NCI-H2227 treated with DMSO at 0.1 percent for 48 hours (cell line): ENCODE results near the gene MAP4K2.
"Not testable (repeated sequence)": the region's sequence is repeated elsewhere in the genome, so short reads cannot be mapped to it uniquely, and the experiment has no call there.

ENCODE experiments used
- DNase-seq: peaks from one replicate; lab custom pipeline; 2025; lab: John Stamatoyannopoulos, UW

Gene MAP4K2

DNA sequence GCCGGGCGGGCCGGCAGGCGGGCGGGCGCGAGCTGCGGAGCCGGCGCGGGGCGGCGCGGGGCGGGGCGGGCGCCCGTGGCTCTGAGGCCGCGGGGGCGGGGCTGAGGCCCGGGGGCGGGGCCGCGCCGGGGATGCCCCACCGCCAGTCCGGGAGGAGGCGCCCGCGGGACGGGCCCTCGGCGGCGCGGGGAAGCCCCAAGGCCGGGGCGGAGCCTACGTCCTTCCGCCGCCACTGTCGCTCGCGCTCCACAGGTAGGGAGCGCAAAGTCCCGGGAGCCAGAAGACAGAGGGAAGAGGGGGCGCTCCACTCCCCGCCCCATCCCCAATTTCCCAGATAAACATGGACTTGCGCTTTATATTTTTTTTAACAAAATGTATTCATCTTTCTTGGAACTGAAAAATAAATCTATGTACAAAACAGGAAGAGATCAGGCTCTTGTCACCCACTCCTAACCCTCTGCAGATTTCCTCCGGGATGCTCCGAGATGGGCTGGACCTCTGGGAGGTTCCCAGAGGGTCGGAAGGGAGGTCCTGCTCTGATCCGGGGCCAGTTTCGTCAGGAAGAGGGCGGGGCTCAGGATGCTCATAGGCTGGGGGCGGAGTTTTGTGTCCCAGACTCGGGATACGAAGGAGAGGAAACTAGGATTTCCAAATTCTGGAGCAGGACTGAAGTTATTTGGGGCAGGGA lies at the start of gene MAP4K2:
MAP4K2 (minus strand) TSS at position 57 of the 688 bp plus-strand sequence. CDS start 65 bp downstream, outside the sequence.
- DNase-seq = peak; percentile 88

DNA sequence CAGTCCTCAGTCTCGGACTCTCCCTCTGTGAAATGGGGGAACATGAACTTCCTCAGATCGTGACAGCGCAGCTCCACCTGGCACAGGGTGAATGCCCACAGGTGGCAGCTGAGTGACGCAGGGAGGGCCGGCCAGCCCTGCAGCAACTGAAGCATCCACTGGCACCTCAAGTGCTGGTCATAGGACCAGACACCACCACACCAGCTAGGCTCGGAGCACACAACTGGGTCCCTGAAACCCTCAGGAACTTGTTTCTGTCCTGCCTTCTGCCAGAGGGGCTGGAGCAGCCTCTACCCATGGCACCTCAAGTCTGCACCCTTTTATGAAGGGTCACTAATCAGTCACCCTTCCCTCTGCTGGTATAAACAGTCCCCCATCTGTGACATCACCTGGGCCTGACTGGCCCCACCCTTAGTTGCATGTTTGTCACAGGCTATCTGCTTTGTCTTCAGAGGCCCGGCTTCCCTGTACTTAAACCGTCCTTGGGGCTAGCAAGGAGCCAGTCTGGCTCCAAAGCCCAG lies 48.9 kb upstream of the MAP4K2 start:
- no peak for DNase-seq

DNA sequence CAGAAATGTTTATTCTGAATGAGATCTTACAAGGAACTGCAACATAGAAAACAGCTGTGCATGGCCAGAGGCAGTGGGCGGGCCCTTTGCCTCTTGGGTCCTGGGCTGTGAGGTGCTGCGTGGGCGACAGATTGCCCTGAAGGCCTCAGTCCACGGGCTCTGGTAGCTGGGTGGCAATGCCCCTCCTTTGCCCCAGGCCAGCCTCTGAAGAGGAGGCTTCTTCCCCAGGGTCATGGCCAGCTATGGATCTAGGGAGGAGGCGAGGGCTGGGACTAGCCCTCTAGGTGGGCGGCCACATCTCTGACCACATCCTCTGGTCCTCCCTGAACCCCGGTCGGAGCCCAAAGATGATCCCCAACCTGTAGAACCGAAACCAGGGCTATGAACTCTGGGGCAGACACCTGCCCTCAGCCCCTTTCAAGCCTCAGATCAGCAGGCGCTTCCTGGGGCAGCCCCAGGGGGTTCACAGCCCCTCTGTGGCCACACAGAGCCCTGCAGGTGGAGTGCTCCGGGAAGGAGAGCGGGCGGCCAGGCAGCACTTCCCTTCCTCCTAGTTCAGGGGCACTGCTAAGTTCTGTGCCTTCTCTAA lies 48.1 kb upstream of the MAP4K2 start:
- DNase-seq = no peak

DNA sequence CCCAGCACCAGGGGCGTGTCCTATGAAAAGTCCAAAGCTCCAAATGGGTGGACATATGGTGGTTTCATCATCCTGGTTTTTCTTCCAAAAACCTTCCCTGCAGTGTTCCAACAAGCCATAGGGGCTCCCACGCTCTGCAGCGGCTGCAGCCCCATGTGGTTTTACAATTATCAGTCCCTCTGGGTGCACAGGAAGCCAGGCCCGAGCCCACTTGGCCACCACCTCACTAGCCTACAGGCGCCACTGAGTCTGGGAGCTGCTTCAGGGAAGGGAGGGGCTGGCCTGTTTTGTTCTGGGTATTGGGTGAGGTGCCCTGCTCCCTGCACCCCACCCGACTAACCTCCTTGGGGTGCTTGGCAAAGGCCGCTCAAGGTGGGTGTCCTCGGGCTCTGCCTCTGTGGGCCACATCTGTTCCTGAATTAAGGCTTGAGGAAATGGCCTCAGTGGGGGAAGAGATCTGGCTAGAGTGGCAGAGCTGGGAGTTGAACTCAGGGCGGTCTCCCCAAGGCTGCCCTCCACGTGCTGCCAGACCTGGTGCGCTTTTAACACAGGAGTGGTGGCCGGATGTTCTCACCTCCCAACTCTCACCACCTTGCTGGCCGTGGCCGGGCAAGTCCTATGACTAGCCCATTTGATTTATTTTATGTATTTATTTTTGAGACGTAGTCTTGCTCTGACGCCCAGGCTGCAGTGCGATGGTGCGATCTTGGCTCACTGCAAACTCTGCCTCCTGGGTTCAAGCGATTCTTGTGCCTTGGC lies 46.8 kb upstream of the MAP4K2 start:
- no peak for DNase-seq

DNA sequence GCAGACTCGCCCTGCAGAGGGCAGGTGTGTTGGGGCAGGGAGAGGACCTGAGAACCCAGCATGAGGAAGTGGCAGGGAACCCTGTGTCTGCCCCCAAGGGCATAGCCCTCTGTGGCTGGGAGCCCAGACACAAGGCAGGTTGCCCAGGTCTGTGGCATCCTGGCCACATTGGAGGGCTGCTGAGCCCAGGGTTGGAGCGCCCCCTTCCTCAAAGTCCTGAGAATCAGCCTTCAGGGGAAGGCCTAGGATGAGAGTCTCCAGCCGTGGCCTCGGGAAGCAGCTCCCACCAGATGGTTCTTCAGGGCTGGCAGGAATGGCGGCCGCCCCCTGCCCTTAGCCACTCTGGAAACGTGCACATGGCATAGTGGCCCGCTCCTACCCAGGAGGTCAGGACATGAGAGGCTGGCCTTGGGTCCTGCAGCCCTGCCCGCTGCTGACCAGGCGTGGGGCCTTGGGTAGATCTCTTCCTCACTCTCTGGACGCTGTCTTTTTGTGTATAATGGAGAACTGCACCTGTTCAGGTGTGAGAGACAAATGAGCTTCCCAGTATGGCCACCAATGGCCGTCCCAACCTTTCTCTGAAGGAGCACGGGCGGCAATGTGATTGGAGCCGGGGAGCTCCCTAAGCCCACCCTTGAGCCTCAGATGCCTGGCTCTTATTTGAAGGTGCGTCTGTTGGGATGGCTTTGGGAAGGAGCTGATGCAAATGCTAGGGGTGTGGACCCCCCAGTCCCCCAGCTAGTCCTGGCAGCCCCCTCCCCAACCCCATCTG lies 46.0 kb upstream of the MAP4K2 start:
- no peak for DNase-seq

DNA sequence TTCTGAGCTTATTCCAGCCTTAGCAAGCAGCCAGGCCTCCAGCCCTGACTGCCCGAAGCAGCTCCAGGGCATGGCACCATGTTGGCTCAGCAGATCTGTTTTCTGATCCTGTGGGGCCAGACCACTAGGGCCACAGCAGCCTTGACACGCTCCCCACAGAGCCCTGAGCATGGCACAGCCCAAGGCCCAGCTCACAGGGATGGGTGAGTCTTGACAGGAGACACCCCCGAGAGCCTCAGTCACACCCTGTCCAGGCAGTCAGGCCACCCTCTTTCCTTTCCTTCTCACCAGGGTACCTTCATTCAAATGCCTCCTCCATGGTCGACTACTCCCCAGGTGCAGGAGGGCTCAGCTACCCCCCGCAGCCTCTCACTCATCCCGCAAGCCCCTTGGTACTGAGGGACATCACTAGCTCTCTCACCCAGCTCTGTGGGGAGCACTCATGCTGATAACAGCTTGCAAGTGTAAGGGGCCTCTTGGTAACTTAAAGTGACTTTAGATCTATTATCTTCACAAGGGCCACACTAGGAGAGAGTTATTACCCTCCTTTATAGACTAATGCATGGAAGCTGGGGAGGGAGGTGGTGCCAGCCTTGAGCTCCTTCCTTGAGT lies 45.3 kb upstream of the MAP4K2 start:
- DNase-seq = no peak

DNA sequence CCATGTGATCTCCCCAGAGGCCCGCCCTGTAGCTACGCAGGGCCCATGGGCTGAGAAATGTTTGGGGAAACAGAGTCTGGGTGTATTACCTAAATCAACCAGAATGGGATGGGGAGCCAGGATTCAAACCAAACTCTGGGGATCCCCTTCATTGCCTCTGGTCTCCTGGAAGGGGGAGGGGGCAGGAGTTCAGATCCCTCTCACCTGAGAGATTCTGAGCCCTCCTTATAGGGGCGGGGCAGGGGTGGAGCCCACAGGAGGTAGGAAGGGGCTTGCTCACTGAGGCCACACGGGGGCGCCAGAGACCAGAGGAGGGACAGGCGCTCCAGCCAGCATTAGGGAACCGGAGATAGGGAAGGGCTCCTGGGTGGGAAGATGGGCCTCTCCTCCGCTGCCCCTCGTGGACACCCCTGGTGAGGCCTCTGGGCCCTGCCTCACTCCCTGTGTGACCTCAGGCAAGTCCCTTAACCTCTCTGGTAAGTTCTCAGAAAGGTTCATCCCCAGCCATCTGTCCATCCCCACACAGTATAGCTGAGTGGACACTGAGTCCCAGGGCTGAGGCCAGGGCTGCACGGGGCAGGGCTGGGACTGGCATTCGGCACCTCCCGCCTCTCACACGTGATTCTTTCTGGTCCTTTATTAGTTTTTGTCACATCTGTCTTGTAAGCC lies 44.1 kb upstream of the MAP4K2 start:
- DNase-seq = peak; percentile 85

DNA sequence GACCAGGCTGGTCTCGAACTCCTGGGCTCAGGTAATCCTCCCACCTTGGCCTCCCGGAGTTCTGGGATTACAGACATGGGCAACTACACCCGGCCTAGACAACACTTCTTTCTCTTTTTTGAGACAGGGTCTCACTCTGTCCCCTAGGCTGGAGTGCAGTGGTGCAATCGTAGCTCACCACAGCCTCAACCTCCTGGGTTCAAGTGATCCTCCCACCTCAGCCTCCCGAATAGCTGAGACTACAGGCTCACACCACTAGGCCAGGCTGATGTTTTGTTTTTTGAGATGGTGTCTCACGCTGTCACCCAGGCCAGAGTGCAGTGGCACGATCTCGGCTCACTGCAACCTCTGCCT lies 42.7 kb upstream of the MAP4K2 start:
- not testable (repeated sequence) for DNase-seq

DNA sequence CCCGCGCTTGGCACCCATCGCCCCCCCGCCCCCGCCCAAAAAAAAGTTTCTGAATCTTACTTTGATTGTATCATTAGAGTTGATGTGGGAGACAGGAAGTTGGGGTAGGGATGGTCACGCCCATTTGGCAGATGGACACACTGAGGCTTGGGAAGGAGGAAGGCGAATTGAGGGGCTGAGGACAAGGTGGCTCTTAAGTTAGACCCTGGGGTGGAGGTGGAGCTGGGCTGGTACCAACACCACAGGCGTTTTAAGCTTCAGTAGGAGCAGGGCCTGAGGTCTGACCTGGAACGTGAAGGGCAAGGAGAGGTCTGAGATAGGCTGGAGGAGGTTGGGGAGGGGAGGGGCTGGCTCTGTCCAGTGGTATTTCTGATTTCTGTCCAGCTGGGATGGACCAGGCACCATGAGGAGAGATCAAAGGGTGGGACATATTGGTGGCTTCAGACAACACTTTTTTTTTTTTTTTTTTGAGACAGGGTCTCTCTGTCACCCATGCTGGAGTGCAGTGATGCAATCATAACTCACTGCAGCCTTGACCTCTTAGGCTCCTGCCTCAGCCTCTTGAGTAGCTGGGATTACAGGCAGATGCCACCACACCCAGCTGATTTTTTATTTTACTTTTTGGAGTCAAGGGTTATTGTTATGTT lies 42.2 kb upstream of the MAP4K2 start:
- DNase-seq = no peak

DNA sequence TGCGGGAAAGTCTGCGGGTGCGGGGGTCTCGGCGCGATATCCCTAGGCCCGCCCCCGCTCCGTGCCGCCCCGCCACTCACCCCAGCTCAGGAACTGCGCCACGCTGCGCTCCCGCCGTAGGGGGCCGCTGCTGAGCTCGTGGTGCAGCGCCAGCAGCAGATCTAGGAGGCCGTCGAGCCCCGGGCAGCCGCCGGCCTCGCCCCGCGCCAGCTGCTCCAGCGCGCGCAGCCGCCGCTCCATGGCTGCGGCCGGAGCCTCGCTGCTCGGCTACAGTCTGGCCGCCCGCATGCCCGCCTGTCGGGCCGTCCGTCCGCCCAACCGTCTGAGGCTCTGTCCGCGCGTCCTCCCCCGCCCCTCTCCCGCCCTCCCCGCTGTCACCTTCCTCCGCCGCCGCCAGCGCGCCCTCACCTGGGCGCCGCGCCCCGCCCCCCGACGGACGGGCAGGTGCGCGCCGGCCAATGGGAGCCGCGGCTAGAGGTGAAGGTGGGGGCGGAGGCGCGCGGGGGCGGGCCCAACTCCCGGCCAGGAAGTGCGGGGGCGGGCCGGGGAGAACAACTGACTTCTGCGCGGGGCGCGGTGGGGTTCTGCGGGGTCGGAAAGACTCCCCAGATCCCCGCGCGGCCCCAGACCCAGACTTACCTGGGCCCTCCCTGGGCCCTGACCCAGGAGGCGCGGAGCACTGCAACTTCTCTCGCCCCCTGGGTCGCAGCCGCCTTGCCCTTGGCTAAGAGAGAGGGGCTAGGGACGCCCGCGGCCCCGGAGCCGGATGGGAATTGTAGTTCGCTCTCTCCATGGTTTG lies 41.5 kb upstream of the MAP4K2 start, which contains the start of gene CDC42BPG:
CDC42BPG (minus strand) TSS at position 324 of the 799 bp plus-strand sequence; CDS start at position 240, 84 bp downstream.
- DNase-seq = peak; percentile 28

DNA sequence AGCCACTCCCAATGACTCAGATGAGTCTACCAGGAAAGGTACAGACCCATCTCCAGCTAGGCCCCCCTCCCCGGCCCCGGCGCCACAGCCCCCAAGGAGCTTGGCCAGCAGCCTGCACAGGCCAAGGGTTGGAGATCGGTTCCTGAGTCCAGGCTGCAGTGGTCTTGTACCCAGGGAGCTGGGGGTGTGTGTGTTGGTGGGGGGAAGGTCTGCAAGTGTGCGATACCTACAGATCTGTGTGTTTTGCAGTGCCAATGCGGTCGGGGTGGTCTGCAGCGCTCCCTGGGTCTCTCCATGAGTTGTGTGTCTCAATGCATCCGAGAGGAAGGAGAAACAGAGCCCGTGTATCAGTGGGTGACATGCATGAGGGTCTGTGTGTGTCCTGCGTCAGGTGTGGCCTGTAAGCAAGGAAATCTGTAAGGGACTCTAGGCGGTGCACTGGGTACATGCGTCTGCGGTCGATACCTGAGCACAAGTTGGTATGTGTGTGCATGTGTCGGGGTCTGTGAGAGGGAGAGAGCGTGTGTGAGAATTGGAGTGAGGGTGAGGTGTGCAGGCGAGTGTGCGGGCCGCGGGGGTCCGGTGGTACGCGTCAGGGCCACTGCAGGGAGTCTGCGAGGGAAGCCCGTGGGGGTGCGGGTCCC lies 40.8 kb upstream of the MAP4K2 start:
- DNase-seq = no peak

DNA sequence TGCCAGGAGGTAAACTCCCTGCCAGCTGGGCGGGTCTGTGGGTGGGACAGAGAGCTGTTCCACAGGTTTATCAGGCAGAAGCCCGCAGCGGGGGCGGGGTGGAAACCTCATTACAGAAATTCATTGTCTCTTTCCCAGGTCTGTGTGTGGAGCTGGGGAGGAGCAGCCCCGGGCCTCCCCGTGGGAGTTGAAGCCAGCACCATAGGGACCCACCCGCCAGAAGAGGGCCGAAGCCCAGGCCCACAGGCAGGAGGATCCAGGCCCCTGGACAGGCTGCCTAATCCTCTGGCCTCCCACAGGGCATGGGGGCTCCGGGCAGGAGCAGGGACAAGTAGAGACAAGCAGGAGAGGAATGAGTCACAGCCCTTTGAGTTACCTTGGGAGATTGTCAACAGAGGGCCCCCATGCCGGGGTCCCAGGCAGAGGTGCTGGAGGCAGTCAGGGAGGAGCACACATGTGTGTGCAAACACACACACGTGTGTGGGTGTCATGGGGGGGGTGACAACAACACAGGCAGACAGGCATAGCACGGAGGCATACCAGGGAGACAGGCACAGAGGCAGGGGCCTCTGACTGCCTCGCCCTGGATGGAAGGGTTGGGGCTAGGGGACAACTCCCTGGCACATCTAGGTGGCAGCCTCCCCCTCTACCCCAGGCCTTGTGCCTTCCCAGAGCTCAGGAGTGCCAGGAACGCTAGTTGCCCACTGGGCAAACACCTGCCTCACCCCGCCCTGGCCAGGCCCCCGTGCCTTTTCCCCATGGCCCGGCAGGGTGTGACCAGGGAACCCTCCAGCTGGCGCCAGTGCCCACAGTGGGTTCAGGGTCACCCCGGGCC lies 40.1 kb upstream of the MAP4K2 start:
- DNase-seq = no peak

DNA sequence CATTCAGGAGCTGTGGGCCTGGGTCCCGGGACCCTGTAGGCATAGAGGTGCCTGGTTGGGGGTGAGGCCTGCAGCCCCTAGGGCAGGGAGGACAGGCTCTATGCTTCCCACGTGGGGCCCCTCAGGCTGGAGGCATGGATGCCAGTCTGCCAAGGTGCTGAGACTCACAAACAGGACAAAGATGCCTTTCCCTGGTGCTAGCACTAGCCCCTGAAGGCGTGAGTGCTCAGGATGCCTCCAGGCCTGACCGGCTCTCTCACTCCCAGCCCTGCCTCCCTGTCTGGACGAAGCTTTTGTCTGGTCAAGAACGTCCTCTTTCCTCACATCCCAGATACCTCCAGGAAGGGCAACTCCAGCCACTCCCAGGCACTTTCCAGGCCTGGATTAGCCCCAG lies 39.3 kb upstream of the MAP4K2 start:
- DNase-seq = no peak

DNA sequence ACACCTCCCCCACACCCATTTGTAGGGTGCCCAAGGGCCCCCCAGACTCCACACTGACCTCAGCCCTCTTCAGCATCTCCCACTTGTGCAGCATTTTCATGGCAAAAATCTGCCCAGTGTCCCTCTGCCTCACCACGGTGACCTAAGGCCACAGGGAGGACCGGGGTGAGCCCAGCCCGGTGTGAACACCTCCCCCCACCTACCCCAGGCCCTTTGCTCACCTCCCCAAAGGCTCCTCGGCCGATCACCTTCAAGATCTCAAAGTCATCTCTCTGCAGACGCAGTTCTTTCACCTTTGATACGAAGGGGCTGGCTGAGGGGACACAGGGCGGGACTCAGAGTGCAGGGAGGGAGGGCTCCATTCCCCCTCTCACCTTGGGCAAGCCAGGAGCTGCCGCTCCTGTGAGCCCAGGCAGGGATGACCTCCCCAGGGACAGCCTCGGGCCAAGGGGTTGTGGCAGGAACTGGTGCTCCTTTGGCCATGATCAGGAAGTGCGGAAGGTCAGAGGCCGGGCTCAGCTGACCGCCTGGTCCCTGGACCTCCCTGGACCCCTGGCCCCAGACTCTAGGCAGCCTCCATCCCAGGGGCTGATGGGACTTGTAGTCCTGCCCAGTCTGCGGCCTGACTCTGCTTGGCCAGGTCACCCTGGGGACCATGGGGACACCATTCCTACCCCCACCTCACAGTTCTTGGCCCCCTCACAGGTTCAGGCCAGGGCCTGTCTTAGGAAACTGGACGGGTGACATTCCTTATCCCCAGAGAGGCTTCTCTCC lies 38.8 kb upstream of the MAP4K2 start:
- DNase-seq = no peak

DNA sequence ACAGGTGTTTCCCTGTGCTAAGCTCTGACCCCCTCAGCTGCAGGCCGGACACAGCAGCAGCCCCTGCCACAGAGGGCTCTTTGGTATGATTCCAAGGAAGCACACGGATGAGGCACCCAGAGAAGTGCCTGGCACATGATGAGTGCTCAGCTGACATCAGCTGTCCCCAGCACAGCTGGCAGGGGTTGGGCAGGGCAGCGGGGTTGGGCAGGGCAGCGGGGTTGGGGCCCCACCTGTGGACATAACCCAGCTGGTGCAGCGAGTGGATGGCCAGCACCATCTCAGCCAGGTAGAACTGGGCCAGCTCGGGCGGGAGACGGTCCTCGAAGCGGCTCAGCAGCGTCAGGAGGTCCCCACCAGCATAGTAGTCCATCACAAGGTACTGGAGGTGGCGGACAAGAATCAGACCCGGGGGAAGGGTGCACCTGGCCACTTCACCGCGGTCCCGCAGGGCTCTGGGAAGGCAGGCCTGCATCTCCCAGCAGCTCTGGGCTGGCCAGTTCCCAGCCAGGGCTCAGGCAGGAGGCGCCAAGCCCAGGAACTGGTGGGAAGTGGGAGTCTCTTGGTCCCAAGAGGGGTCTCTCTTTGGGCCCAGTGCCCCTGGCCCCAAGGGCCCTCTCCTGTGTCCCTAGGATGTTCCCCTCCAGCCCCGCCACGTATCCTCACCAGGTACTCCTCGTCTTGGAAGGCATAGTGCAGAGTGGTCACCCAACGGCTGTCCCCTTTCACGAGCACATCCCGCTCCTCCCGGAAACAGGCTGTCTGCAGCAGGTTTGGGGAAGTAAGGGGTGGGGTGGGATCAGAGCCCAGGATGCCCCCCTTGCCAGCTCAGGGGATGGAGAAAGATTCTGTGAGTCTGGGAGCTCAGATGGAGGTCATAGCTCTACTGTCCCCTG lies 37.1 kb upstream of the MAP4K2 start:
- no peak for DNase-seq

DNA sequence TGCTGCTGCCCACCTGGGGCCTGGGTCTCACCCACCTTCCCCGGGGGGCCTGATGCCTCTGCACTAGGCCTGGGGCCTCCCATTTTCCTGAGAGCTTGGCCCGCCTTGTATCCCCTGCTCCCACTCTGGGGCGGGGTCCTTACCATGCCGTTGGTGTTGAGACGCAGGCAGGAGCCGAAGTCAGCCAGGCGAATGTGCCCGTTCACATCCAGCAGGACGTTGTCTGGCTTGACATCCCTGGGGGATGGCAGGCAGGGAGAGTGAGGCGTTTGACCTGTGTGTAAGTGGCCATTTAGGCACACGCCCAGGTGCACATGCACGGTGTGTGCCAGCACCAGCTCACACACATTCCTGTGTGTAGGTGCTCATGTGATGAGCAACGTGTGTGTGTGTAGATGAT lies 36.3 kb upstream of the MAP4K2 start:
- no peak for DNase-seq
